Measurements from ENCODE around the gene SERPIND1.

Gene SERPIND1

GRCh38 chr22:20805972-20806471, 32.1 kb downstream of the SERPIND1 start:
- H3K27me3 ChIP-seq (ENCODE audit: insufficient read depth, low read depth, severe bottlenecking): no peaks in the 10 kb centered on the region
- peaks cover 85% of the 10 kb centered on the region for H3K36me3 ChIP-seq
- no peak overlapping the region for H3K27ac ChIP-seq
- TF ChIP-seq, protein P1, sequence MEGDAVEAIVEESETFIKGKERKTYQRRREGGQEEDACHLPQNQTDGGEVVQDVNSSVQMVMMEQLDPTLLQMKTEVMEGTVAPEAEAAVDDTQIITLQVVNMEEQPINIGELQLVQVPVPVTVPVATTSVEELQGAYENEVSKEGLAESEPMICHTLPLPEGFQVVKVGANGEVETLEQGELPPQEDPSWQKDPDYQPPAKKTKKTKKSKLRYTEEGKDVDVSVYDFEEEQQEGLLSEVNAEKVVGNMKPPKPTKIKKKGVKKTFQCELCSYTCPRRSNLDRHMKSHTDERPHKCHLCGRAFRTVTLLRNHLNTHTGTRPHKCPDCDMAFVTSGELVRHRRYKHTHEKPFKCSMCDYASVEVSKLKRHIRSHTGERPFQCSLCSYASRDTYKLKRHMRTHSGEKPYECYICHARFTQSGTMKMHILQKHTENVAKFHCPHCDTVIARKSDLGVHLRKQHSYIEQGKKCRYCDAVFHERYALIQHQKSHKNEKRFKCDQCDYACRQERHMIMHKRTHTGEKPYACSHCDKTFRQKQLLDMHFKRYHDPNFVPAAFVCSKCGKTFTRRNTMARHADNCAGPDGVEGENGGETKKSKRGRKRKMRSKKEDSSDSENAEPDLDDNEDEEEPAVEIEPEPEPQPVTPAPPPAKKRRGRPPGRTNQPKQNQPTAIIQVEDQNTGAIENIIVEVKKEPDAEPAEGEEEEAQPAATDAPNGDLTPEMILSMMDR (IDR thresholded peaks at IDR 0.05; ENCODE audit: low read depth, low read length): no peak
- no peaks in the 10 kb centered on the region for H3K9me3 ChIP-seq (ENCODE audit: severe bottlenecking)
- DNase-seq: no peak
- no peak overlapping the region for H3K4me3 ChIP-seq (ENCODE audit: low read depth, low read length)

DNA sequence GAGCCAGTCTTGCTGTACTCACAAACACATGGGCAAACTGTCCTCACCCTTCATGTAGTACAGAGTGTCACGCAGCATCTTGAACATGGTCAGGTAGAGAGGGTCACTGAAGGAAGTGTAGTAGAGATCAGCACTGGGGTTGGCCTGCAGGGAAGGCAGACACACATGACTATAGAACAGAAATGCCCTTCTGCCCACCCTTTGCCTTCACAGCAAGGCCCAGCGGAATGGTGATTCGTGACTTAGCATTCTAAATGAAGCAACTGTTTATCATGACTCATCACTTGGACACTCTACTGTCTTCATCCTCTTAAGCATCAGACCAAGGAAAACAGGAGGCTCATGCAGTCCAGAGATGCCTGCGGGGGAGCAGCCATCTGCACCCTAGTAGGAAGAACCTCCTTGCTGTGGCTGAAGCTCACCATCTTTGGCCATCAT, 33.4 kb downstream of the SERPIND1 start:
- Histone ChIP-seq H3K9me3 (ENCODE audit: severe bottlenecking) (no peaks in the 10 kb centered on the region), H3K36me3 (peaks cover 78% of the 10 kb centered on the region), H3K4me3 (ENCODE audit: low read depth, low read length) (no peak overlapping the region), H3K27me3 (ENCODE audit: insufficient read depth, low read depth, severe bottlenecking) (no peaks in the 10 kb centered on the region), H3K27ac (no peak overlapping the region)
- no peak for DNase-seq
- TF ChIP-seq, protein P1 (IDR thresholded peaks at IDR 0.05; ENCODE audit: low read depth, low read length): no peak

GRCh38 chr22:20808844-20809243, 34.9 kb downstream of the SERPIND1 start:
- no peaks in the 10 kb centered on the region for H3K9me3 ChIP-seq (ENCODE audit: severe bottlenecking)

GRCh38 chr22:20809538-20810185, 35.7 kb downstream of the SERPIND1 start:
- no peak for DNase-seq
- Histone ChIP-seq H3K27me3 (ENCODE audit: insufficient read depth, low read depth, severe bottlenecking) (no peaks in the 10 kb centered on the region), H3K4me3 (ENCODE audit: low read depth, low read length) (no peak overlapping the region), H3K27ac (no peak overlapping the region), H3K36me3 (peaks cover 72% of the 10 kb centered on the region), H3K9me3 (ENCODE audit: severe bottlenecking) (no peaks in the 10 kb centered on the region)
- TF ChIP-seq, protein P1 (IDR thresholded peaks at IDR 0.05; ENCODE audit: low read depth, low read length): no peak

More at GRCh38 chr22:20808844-20809243, 34.9 kb downstream of the SERPIND1 start:
- TF ChIP-seq, protein P1 (IDR thresholded peaks at IDR 0.05; ENCODE audit: low read depth, low read length): no peak
- H3K27ac ChIP-seq: no peak overlapping the region
- DNase-seq: no peak
- H3K36me3 ChIP-seq: peaks cover 73% of the 10 kb centered on the region
- no peaks in the 10 kb centered on the region for H3K27me3 ChIP-seq (ENCODE audit: insufficient read depth, low read depth, severe bottlenecking)
- no peak overlapping the region for H3K4me3 ChIP-seq (ENCODE audit: low read depth, low read length)

DNA sequence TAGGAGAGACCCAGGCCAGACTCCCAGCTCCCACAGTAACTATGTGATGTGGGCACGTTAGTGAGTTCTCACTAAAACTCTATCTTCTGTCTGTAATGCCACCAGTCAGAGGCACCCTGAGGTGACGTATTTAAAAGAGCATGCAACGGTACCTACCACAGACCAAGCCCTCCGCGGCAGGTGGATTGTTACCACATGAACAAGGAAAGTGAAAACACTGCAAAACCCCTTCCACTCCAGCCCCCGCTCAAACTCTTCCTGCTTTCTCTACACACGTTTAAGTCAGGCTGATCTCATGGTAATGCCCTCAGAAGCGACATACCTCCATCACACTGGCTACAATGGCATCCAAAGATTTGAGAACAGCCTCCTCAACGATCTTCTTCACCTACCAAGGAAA, 36.7 kb downstream of the SERPIND1 start:
- Histone ChIP-seq H3K36me3 (peaks cover 67% of the 10 kb centered on the region), H3K27me3 (ENCODE audit: insufficient read depth, low read depth, severe bottlenecking) (no peaks in the 10 kb centered on the region), H3K27ac (no peak overlapping the region), H3K9me3 (ENCODE audit: severe bottlenecking) (no peaks in the 10 kb centered on the region), H3K4me3 (ENCODE audit: low read depth, low read length) (no peak overlapping the region)
- no peak for DNase-seq
- TF ChIP-seq, protein P1 (IDR thresholded peaks at IDR 0.05; ENCODE audit: low read depth, low read length): no peak

GRCh38 chr22:20811171-20811570, 37.3 kb downstream of the SERPIND1 start:
- Histone ChIP-seq H3K36me3 (peaks cover 65% of the 10 kb centered on the region), H3K4me3 (ENCODE audit: low read depth, low read length) (no peak overlapping the region), H3K27me3 (ENCODE audit: insufficient read depth, low read depth, severe bottlenecking) (no peaks in the 10 kb centered on the region)

More at GRCh38 chr22:20811171-20811570, 37.3 kb downstream of the SERPIND1 start:
- TF ChIP-seq, protein P1 (IDR thresholded peaks at IDR 0.05; ENCODE audit: low read depth, low read length): no peak
- Histone ChIP-seq H3K27ac (no peak overlapping the region), H3K9me3 (ENCODE audit: severe bottlenecking) (no peaks in the 10 kb centered on the region)
- no peak for DNase-seq
